ENCODE data around the gene CCDC159. TPM values are rescaled to one million over a fixed set of nuclear protein-coding genes. Genes with fewer than 3 reads are reported as not detected.

Gene CCDC159
- total and polyA plus RNA-seq, 2 of the 13 experiments (the other 11 are each of a cell fraction or from before 2014, with no cell fraction given): 1.7 to 6.3 TPM

- TF ChIP-seq STAT6 (CRISPR knock-in tag; IDR thresholded peaks at IDR 0.05; ENCODE audit: borderline replicate concordance) (no peak), IKZF5 (CRISPR knock-in tag; IDR thresholded peaks at IDR 0.05) (peak; percentile 36; the same call in 1 of the 2 replicates), ASH2L (IDR thresholded peaks at IDR 0.05; ENCODE audit: insufficient read length, low read depth, low read length) (peak; percentile 16), AFF4 (CRISPR knock-in tag; IDR thresholded peaks at IDR 0.05) (no peak), KDM6A (CRISPR knock-in tag; IDR thresholded peaks at IDR 0.05; ENCODE audit: low read depth) (0 out of 2 replicates have a peak, but pooled peaks have one; percentile 11), KDM3A (CRISPR knock-in tag; IDR thresholded peaks at IDR 0.05; ENCODE audit: low read depth) (peak; percentile 43; the same call in 1 of the 2 replicates), HIVEP1 (CRISPR knock-in tag; IDR thresholded peaks at IDR 0.05) (peak; percentile 29; the same call in 1 of the 2 replicates), ZNF691 (CRISPR knock-in tag; IDR thresholded peaks at IDR 0.05; ENCODE audit: borderline replicate concordance, low read depth) (no peak), MXI1 (IDR thresholded peaks at IDR 0.05; ENCODE audit: borderline replicate concordance, low read depth, low read length) (no peak), LCORL (IDR thresholded peaks at IDR 0.05) (no peak), LCORL (CRISPR knock-in tag; IDR thresholded peaks at IDR 0.05) (peak; percentile 91), MTF1 (CRISPR knock-in tag; IDR thresholded peaks at IDR 0.05) (no peak), ZNF792 (CRISPR knock-in tag; IDR thresholded peaks at IDR 0.05) (peak; percentile 75), ZNF230 (CRISPR knock-in tag; IDR thresholded peaks at IDR 0.05) (no peak), ZBTB3 (CRISPR knock-in tag; IDR thresholded peaks at IDR 0.05; ENCODE audit: borderline replicate concordance, low read depth) (no peak), ZBTB14 (CRISPR knock-in tag; IDR thresholded peaks at IDR 0.05) (no peak), FIP1L1 (IDR thresholded peaks at IDR 0.05; ENCODE audit: borderline replicate concordance, insufficient read depth, low read depth, low read length) (no peak), CSRNP1 (CRISPR knock-in tag; IDR thresholded peaks at IDR 0.05) (0 out of 2 replicates have a peak, but pooled peaks have one; percentile 38)
Measured at GRCh38 chr19:11324079-11324661, 22.1 kb upstream of the CCDC159 start (continued).
